Activated B cell treated with CpG ODN at 0.5 μM for 24 hours (primary cell): ENCODE data around the gene KIAA0825. TPM values are rescaled to one million over a fixed set of nuclear protein-coding genes. Genes with fewer than 3 reads are reported as not detected.

Source experiments
- ATAC-seq: fragments of 200-7000 bp; cut with Tn5 transposase; one replicate; pipeline ENCODE4 v1.10.0; 2021; ENCODE audit warnings: low read depth, mild to moderate bottlenecking, moderate library complexity
- CTCF ChIA-PET: fragments of 350-600 bp; sonication (Branson Sonifier 250); formaldehyde crosslinking; loops from one replicate; lab custom pipeline; 2021; ENCODE audit warnings: antibody characterized with exemption; lab: Charles Lee
- POLR2A ChIA-PET: fragments of 350-600 bp; sonication (Branson Sonifier 250); formaldehyde crosslinking; loops from one replicate; lab custom pipeline; 2021; ENCODE audit warnings: antibody characterized with exemption; lab: Charles Lee
- DNase-seq: peaks from one replicate; pipeline ENCODE4 v3.0.0; 2022
- H3K27ac Mint-ChIP-seq: one replicate; pipeline ENCODE4 v1.8.0; 2020; ENCODE audit warnings: mixed read lengths
- H3K27me3 Mint-ChIP-seq: one replicate; pipeline ENCODE4 v1.8.0; 2021; ENCODE audit warnings: mixed read lengths
- H3K36me3 Mint-ChIP-seq: one replicate; pipeline ENCODE4 v1.8.0; 2021; ENCODE audit warnings: low read depth, mixed read lengths
- H3K4me1 Mint-ChIP-seq: one replicate; pipeline ENCODE4 v1.8.0; 2021; ENCODE audit warnings: mixed read lengths
- H3K4me3 Mint-ChIP-seq: one replicate; pipeline ENCODE4 v1.8.0; 2020; ENCODE audit warnings: mild to moderate bottlenecking, mixed read lengths
- H3K9me3 Mint-ChIP-seq: one replicate; pipeline ENCODE4 v1.8.0; 2020; ENCODE audit warnings: mixed read lengths
- CTCF ChIP-seq: fragments of 200-600 bp; IDR thresholded peaks from one replicate; pipeline ENCODE4 v1.8.0; 2022; ENCODE audit warnings: antibody characterized with exemption, mild to moderate bottlenecking
- intact Hi-C: fragments of 100-400 bp; cut with micrococcal nuclease; formaldehyde crosslinking; loops from one replicate; pipeline ENCODE4 v1.15.1; 2024
- total RNA-seq: library from RNA; stranded (reverse); gene quantifications from 2 replicates; pipeline ENCODE4 v1.2.3, GENCODE V29; 2022

Gene KIAA0825
- total RNA-seq, 1 donor from 2014 or later: 2.3 TPM

DNA sequence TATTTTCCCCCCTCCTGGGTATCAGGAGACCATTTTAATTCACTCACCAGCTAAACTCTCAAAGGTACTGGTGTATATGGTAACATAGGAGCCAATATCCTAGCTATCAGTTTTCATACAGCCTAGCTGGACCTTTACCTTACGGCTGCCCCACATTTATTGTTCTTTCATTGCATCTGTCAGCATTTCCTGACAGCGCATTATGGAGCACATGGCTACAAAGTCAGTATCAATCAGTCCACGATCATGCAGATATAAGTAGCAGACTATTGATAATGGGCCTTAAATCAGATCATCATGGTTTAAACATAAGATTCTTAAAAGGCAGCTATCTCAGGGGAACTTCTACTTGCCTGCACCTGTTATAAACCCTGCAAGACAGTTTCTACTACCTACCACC, 304.7 kb downstream of the KIAA0825 start:
- ATAC-seq (no peak), DNase-seq (no peak)
- ChIA-PET POLR2A (no interaction called here), CTCF (no interaction called here)
- no peak overlapping the region for H3K4me3 Mint-ChIP-seq
- no peaks in the 10 kb centered on the region for H3K4me1 Mint-ChIP-seq
- H3K27me3 Mint-ChIP-seq: no peaks in the 10 kb centered on the region
- TF ChIP-seq CTCF: no peak
- H3K36me3 Mint-ChIP-seq: no peaks in the 10 kb centered on the region
- intact Hi-C loops: no loop called here
- H3K9me3 Mint-ChIP-seq: no peaks in the 10 kb centered on the region
- no peak overlapping the region for H3K27ac Mint-ChIP-seq

- POLR2A ChIA-PET: no interaction called here
- Mint-ChIP-seq H3K27ac (no peak overlapping the region), H3K27me3 (no peaks in the 10 kb centered on the region), H3K36me3 (no peaks in the 10 kb centered on the region), H3K9me3 (no peaks in the 10 kb centered on the region), H3K4me3 (no peak overlapping the region), H3K4me1 (no peaks in the 10 kb centered on the region)
- no peak for TF ChIP-seq CTCF
- no peak for ATAC-seq
- DNase-seq: no peak
- intact Hi-C loops: no loop called here
- CTCF ChIA-PET: interaction anchor here (0.6 kb wide), 1 partner anchor 60 kb away, joined by 4 read pairs; no protein-coding TSS in a partner anchor
Measured at GRCh38 chr5:94313188-94313587, 305.2 kb downstream of the KIAA0825 start.

DNA sequence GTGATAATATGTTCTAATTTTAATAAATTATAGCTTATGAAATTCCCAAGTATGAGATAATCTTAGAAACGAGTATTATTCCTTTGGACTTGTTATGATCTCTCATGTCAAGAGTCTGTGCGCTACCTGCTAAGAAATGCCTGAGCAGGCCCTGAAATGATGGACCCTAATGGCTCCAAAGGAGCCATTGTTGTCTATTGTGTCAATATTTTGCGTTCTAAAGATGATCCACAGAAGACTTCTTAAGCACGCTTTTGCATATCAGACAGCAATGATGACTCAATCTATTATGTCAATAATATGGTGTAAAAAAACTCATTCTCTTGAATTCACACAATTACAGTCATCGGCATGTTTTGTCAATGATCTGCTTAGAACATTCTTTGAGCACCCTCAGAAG, 306.1 kb downstream of the KIAA0825 start:
- ChIA-PET POLR2A (no interaction called here), CTCF (no interaction called here)
- H3K36me3 Mint-ChIP-seq: no peaks in the 10 kb centered on the region
- H3K27me3 Mint-ChIP-seq: no peaks in the 10 kb centered on the region
- H3K4me3 Mint-ChIP-seq: no peak overlapping the region
- no peak overlapping the region for H3K27ac Mint-ChIP-seq
- TF ChIP-seq CTCF: no peak
- H3K4me1 Mint-ChIP-seq: no peaks in the 10 kb centered on the region
- no peaks in the 10 kb centered on the region for H3K9me3 Mint-ChIP-seq
- DNase-seq: no peak
- intact Hi-C loops: no loop called here
- no peak for ATAC-seq

- no peak for ATAC-seq
- Mint-ChIP-seq H3K4me1 (no peaks in the 10 kb centered on the region), H3K27ac (no peak overlapping the region), H3K4me3 (no peak overlapping the region), H3K27me3 (no peaks in the 10 kb centered on the region), H3K9me3 (no peaks in the 10 kb centered on the region), H3K36me3 (no peaks in the 10 kb centered on the region)
- no peak for DNase-seq
- intact Hi-C loops: no loop called here
- CTCF ChIA-PET: no interaction called here
- no peak for TF ChIP-seq CTCF
- POLR2A ChIA-PET: no interaction called here
Measured at GRCh38 chr5:94310833-94311232, 307.6 kb downstream of the KIAA0825 start.

GRCh38 chr5:94309141-94309540, 309.3 kb downstream of the KIAA0825 start:
- H3K4me3 Mint-ChIP-seq: no peak overlapping the region
- no peak overlapping the region for H3K27ac Mint-ChIP-seq
- POLR2A ChIA-PET: no interaction called here
- no peak for TF ChIP-seq CTCF
- ATAC-seq (no peak), DNase-seq (no peak)
- no peaks in the 10 kb centered on the region for H3K4me1 Mint-ChIP-seq
- H3K9me3 Mint-ChIP-seq: no peaks in the 10 kb centered on the region
- CTCF ChIA-PET: no interaction called here
- no peaks in the 10 kb centered on the region for H3K36me3 Mint-ChIP-seq
- H3K27me3 Mint-ChIP-seq: no peaks in the 10 kb centered on the region
- intact Hi-C loops: no loop called here
